H1 (cell line): ENCODE data around the gene ZNF500. TPM values are rescaled to one million over a fixed set of nuclear protein-coding genes. Genes with fewer than 3 reads are reported as not detected.
A peak's percentile ranks its signal among the peaks of the same experiment; 100 is the strongest.

Experiments
- HDAC2 ChIP-seq, 2 experiments: fragments of 300-600 bp in 1 of 2; sonication (generic) in 1 of 2; IDR thresholded peaks; 2 replicates each; pipeline ENCODE4 v1.6.1; 2011 to 2012; ENCODE audit warnings: low read depth in 2 of 2, low read length in 2 of 2, mild to moderate bottlenecking in 2 of 2, moderate library complexity in 2 of 2, borderline replicate concordance in 1 of 2, inconsistent platforms in 1 of 2
- TAF1 ChIP-seq: IDR thresholded peaks from 2 replicates; pipeline ENCODE4 v1.6.1; 2011; ENCODE audit warnings: mild to moderate bottlenecking, low read depth, low read length
- TBP ChIP-seq: IDR thresholded peaks from 2 replicates; pipeline ENCODE4 v1.6.1; 2011; ENCODE audit warnings: low read depth, low read length, improper control_type of control experiment
- polyA plus RNA-seq, 7 experiments: library from polyadenylated mRNA; depleted of rRNA in 3 of 7; stranded (reverse) in 5 of 7; unstranded in 2 of 7; fragments of >200 nt in 5 of 7; fragments of 200-250 nt in 2 of 7; gene quantifications; 1 replicate in 5 of 7; 2 replicates in 1 of 7; 4 replicates in 1 of 7; pipeline versions ENCODE4 v1.2.1 to v1.2.3, GENCODE V29; 2011 to 2013; ENCODE audit warnings: missing spikeins in 2 of 7, mixed read lengths in 2 of 7
- total RNA-seq: library from RNA; stranded (reverse); fragmentation: NEBNext Ultra II Directional; extraction: Animal tissue kit (Norgen Biotek cat#: 25700); gene quantifications from 2 replicates; pipeline ENCODE4 v1.2.1, GENCODE V29; 2021

ZNF500 gene
- total and polyA plus RNA-seq, 2 of the 8 experiments (the other 6 are each of a cell fraction or from before 2014, with no cell fraction given), result 10.3 to 10.4 TPM

DNA sequence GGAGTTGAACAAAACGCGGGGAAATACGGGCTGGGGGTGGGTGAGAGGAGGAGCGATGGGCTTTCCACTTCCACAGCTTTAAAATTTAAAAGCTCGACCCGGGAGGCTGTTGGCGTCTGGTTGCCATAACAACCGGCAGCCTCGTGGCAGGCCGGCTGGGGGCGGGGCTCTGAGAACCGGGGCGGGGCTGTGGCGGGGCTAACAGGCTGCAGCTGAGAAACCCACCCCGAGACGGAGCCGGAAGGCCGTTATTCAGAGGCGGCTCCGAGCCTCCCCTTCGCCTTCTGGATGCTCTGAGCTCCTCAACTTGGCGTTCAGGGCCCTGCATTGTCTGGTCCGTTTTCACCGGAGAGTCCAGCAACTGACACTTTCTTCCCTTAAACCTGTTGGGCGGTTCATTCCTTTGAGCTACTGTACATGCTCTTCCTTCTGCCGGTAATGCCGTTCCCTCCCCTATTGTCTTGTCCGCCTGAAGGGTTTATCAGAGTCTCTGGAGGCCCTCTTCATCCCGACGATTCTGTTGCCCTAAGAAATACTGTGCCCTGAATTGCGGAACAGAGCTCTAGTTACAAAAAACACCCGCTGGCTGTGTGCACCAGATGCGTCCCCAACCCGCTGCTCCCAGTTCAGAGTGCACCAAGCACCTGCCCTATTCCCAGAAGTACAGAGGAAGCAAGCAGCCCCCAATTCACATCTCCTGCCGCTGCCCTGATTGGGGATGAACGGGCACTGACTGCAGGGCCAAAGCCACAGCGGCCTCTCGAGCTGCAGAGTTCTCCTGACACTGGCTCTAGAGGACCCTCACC, 32.0 kb downstream of the ZNF500 start (continued):
- TF ChIP-seq HDAC2 (IDR thresholded peaks at IDR 0.05; ENCODE audit: borderline replicate concordance in 1 of 2, low read depth in 2 of 2, low read length in 2 of 2) (peak in 1 of 2 experiments; percentile 11; a peak in 1 of 4 replicates), TBP (no peak), TAF1 (peak; percentile 39; the same call in 1 of the 2 replicates)
- TF ChIP-seq, all 59 proteins: peak for 8
